Endothelial cell of hepatic sinusoid (primary cell): ENCODE data around the gene TSPAN3.

Experiments used
- in situ Hi-C: cut with HindIII; loops from 2 replicates; pipeline ENCODE4 v1.10.0; 2017; ENCODE audit warnings: low sequenced_read_pairs

Gene TSPAN3

DNA sequence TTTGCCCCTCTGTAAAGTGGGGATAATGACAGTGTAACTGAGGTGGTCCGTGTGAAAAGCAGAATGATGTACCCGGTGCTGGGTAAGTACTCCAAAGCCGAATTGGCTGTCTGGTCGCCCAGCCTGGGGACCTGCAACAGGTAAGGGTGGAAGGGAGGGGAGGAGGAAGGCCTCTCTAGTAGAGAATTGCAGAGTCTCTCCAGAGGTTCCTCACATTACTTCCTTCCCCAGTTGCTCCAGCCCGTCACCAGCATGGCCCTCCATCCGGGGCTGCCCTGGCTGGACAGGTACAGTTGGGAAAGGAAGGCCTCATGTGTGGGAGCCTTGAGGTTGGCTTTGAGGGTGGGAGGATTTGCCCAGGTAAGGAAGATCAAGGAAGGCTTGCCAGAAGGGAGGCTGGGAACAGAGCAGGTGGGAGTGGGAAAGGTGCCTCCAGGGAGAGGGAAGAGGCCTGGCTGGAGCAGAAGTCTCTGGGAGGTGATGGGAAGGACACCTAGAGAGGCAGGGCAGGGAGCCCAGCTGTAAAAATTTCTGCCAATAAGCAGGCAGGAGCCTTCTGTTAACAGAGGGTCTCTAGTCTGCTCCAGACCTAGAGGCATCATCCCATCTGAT is 77.7 kb downstream of the TSPAN3 start:
- in situ Hi-C loops = no loop called here

GRCh38 chr15:76991741-76992645 is 78.9 kb downstream of the TSPAN3 start:
- in situ Hi-C loops = no loop called here
